C4-2B (cell line): ENCODE measurements around the gene MEIS2.

Experiments
- CTCF ChIP-seq: fragments of 450-650 bp; conservative IDR thresholded peaks from 2 replicates; pipeline ENCODE4 v1.5.1; 2017; ENCODE audit warnings: mild to moderate bottlenecking
- ZFX ChIP-seq: fragments of 450-650 bp; IDR thresholded peaks from 2 replicates; pipeline ENCODE4 v1.6.1; 2017

GRCh38 chr15:37070686-37071085, 29.7 kb downstream of the MEIS2 start:
- TF ChIP-seq CTCF (no peak), ZFX (no peak)
